ENCODE data around the gene NPTXR. TPM values are rescaled to one million over a fixed set of nuclear protein-coding genes. Genes with fewer than 3 reads are reported as not detected.

NPTXR gene
- total RNA-seq, 2 donors from 2014 or later: 2.5 to 2.6 TPM

GRCh38 chr22:38853196-38853651 is 9.4 kb upstream of the NPTXR start:
- H3K36me3 Mint-ChIP-seq (ENCODE audit: low read depth): peaks cover 2% of the 10 kb centered on the region
- ATAC-seq (no peak), DNase-seq (no peak)
- H3K27ac Mint-ChIP-seq: no peak overlapping the region
- peaks cover 5% of the 10 kb centered on the region for H3K4me1 Mint-ChIP-seq
- H3K27me3 Mint-ChIP-seq: peaks cover 9% of the 10 kb centered on the region
- no peaks in the 10 kb centered on the region for H3K9me3 ChIP-seq (ENCODE audit: control insufficient read depth, low read length, poor library complexity, severe bottlenecking)
- no peak overlapping the region for H3K4me3 Mint-ChIP-seq

- H3K27ac Mint-ChIP-seq: no peak overlapping the region
- ATAC-seq (no peak), DNase-seq (no peak)
- H3K36me3 Mint-ChIP-seq (ENCODE audit: low read depth): peaks cover 2% of the 10 kb centered on the region
- H3K4me1 Mint-ChIP-seq: peaks cover 5% of the 10 kb centered on the region
- H3K27me3 Mint-ChIP-seq: peaks cover 9% of the 10 kb centered on the region
- no peak overlapping the region for H3K4me3 Mint-ChIP-seq
- H3K9me3 ChIP-seq (ENCODE audit: control insufficient read depth, low read length, poor library complexity, severe bottlenecking): no peaks in the 10 kb centered on the region
These were observed 8.7 kb upstream of the NPTXR start for GRCh38 chr22:38852522-38852921.

GRCh38 chr22:38850941-38851849 is 7.4 kb upstream of the NPTXR start:
- H3K9me3 ChIP-seq (ENCODE audit: control insufficient read depth, low read length, poor library complexity, severe bottlenecking): no peaks in the 10 kb centered on the region
- ATAC-seq (no peak), DNase-seq (no peak)
- Mint-ChIP-seq H3K27ac (no peak overlapping the region), H3K27me3 (peaks cover 17% of the 10 kb centered on the region), H3K4me3 (no peak overlapping the region), H3K4me1 (peaks cover 7% of the 10 kb centered on the region), H3K36me3 (ENCODE audit: low read depth) (peaks cover 2% of the 10 kb centered on the region)

- Mint-ChIP-seq H3K4me3 (no peak overlapping the region), H3K36me3 (ENCODE audit: low read depth) (peaks cover 2% of the 10 kb centered on the region), H3K27ac (no peak overlapping the region), H3K4me1 (peaks cover 7% of the 10 kb centered on the region), H3K27me3 (peaks cover 17% of the 10 kb centered on the region)
- DNase-seq (no peak), ATAC-seq (no peak)
- no peaks in the 10 kb centered on the region for H3K9me3 ChIP-seq (ENCODE audit: control insufficient read depth, low read length, poor library complexity, severe bottlenecking)
These were observed 6.6 kb upstream of the NPTXR start for GRCh38 chr22:38850399-38850798.

GRCh38 chr22:38849811-38850210 is 6.0 kb upstream of the NPTXR start:
- no peak for ATAC-seq
- H3K36me3 Mint-ChIP-seq (ENCODE audit: low read depth): no peaks in the 10 kb centered on the region

GRCh38 chr22:38846412-38846811 is 2.6 kb upstream of the NPTXR start:
- DNase-seq (no peak), ATAC-seq (no peak)
- H3K9me3 ChIP-seq (ENCODE audit: control insufficient read depth, low read length, poor library complexity, severe bottlenecking): no peaks in the 10 kb centered on the region
- H3K4me1 Mint-ChIP-seq: peaks cover 13% of the 10 kb centered on the region
- H3K27ac Mint-ChIP-seq: no peak overlapping the region
- peaks cover 23% of the 10 kb centered on the region for H3K27me3 Mint-ChIP-seq
- H3K4me3 Mint-ChIP-seq: no peak overlapping the region
- no peaks in the 10 kb centered on the region for H3K36me3 Mint-ChIP-seq (ENCODE audit: low read depth)

More at GRCh38 chr22:38849811-38850210, 6.0 kb upstream of the NPTXR start:
- Mint-ChIP-seq H3K27ac (no peak overlapping the region), H3K27me3 (peaks cover 17% of the 10 kb centered on the region), H3K4me1 (peaks cover 7% of the 10 kb centered on the region), H3K4me3 (no peak overlapping the region)
- no peaks in the 10 kb centered on the region for H3K9me3 ChIP-seq (ENCODE audit: control insufficient read depth, low read length, poor library complexity, severe bottlenecking)
- no peak for DNase-seq

- Mint-ChIP-seq H3K27ac (no peak overlapping the region), H3K4me3 (peak overlapping the region; percentile 53), H3K27me3 (peaks cover 28% of the 10 kb centered on the region), H3K36me3 (ENCODE audit: low read depth) (peaks cover 1% of the 10 kb centered on the region), H3K4me1 (peaks cover 15% of the 10 kb centered on the region)
- H3K9me3 ChIP-seq (ENCODE audit: control insufficient read depth, low read length, poor library complexity, severe bottlenecking): no peaks in the 10 kb centered on the region
- DNase-seq: no peak
- no peak for ATAC-seq
These were observed 1.3 kb upstream of the NPTXR start for GRCh38 chr22:38845004-38845740.

GRCh38 chr22:38844315-38845003 is 631 bp upstream of the NPTXR start:
- Mint-ChIP-seq H3K4me1 (peaks cover 22% of the 10 kb centered on the region), H3K27me3 (peaks cover 32% of the 10 kb centered on the region), H3K27ac (no peak overlapping the region), H3K36me3 (ENCODE audit: low read depth) (peaks cover 6% of the 10 kb centered on the region), H3K4me3 (peak overlapping the region; percentile 53)
- no peak for DNase-seq
- ATAC-seq: no peak
- no peaks in the 10 kb centered on the region for H3K9me3 ChIP-seq (ENCODE audit: control insufficient read depth, low read length, poor library complexity, severe bottlenecking)

GRCh38 chr22:38843201-38843656 is 599 bp downstream of the NPTXR start:
- Mint-ChIP-seq H3K4me1 (peaks cover 20% of the 10 kb centered on the region), H3K36me3 (ENCODE audit: low read depth) (peaks cover 6% of the 10 kb centered on the region), H3K4me3 (peak overlapping the region; percentile 52), H3K27me3 (peaks cover 26% of the 10 kb centered on the region), H3K27ac (peak overlapping the region; percentile 56)
- H3K9me3 ChIP-seq (ENCODE audit: control insufficient read depth, low read length, poor library complexity, severe bottlenecking): no peaks in the 10 kb centered on the region
- peak in 2 of 3 donors; percentile 29 to 37 for DNase-seq
- ATAC-seq: peak; percentile 88

GRCh38 chr22:38842512-38843200 is 1.2 kb downstream of the NPTXR start:
- H3K4me3 Mint-ChIP-seq: peak overlapping the region; percentile 92
- ATAC-seq (no peak), DNase-seq (no peak)
- peaks cover 6% of the 10 kb centered on the region for H3K36me3 Mint-ChIP-seq (ENCODE audit: low read depth)
- no peaks in the 10 kb centered on the region for H3K9me3 ChIP-seq (ENCODE audit: control insufficient read depth, low read length, poor library complexity, severe bottlenecking)
- H3K27me3 Mint-ChIP-seq: peaks cover 26% of the 10 kb centered on the region
- H3K4me1 Mint-ChIP-seq: peaks cover 20% of the 10 kb centered on the region
- H3K27ac Mint-ChIP-seq: peak overlapping the region; percentile 56

GRCh38 chr22:38841635-38842034 is 2.2 kb downstream of the NPTXR start:
- ATAC-seq (no peak), DNase-seq (no peak)
- Mint-ChIP-seq H3K4me1 (peaks cover 18% of the 10 kb centered on the region), H3K36me3 (ENCODE audit: low read depth) (peaks cover 6% of the 10 kb centered on the region), H3K27me3 (peaks cover 17% of the 10 kb centered on the region), H3K27ac (no peak overlapping the region), H3K4me3 (no peak overlapping the region)
- no peaks in the 10 kb centered on the region for H3K9me3 ChIP-seq (ENCODE audit: control insufficient read depth, low read length, poor library complexity, severe bottlenecking)

- H3K4me3 Mint-ChIP-seq: no peak overlapping the region
- DNase-seq: no peak
These were observed 2.6 kb downstream of the NPTXR start for GRCh38 chr22:38841211-38841610.

More at GRCh38 chr22:38841211-38841610, 2.6 kb downstream of the NPTXR start:
- H3K36me3 Mint-ChIP-seq (ENCODE audit: low read depth): peaks cover 6% of the 10 kb centered on the region
- H3K27me3 Mint-ChIP-seq: peaks cover 17% of the 10 kb centered on the region
- no peaks in the 10 kb centered on the region for H3K9me3 ChIP-seq (ENCODE audit: control insufficient read depth, low read length, poor library complexity, severe bottlenecking)
- no peak overlapping the region for H3K27ac Mint-ChIP-seq
- H3K4me1 Mint-ChIP-seq: peaks cover 18% of the 10 kb centered on the region
- ATAC-seq: no peak
